ENCODE measurements around the gene CHDH.

The CHDH gene

GRCh38 chr3:53846134-53846850, at the start of gene CHDH, which contains the start of gene IL17RB:
Gene CHDH (minus strand): TSS chr3:53846419. CDS start chr3:53824008, 22,411 bp downstream.
Gene IL17RB (plus strand): TSS chr3:53846568. CDS start chr3:53846589, 21 bp downstream.
- no peak for FAIRE-seq
- peak; percentile 61 for DNase-seq (ENCODE audit: low spot score)

DNA sequence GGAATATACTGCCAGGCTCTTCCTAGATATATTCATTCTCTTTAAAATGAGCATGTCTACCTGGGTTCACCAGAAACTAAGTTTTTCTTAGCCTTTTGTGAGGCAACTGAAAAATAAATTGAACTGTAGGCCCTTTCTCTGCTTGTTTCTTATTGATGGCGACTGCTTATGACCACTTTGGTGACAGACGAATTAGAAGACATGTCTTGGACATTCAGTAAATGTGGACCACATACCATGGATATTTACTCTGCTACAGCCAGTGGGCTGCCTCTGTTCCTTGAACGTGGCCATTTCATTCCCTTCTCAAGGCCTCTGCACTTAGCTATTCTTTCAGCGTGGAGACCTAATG, 46.0 kb upstream of the CHDH start:
- FAIRE-seq, result no peak

GRCh38 chr3:53891497-53892285, 45.5 kb upstream of the CHDH start, which contains the start of gene SELENOK:
Gene SELENOK (minus strand): TSS chr3:53891859.
- peak; percentile 97 for DNase-seq (ENCODE audit: low spot score)

More for the DNA sequence above, 46.0 kb upstream of the CHDH start:
- DNase-seq (ENCODE audit: low spot score), result no peak

DNA sequence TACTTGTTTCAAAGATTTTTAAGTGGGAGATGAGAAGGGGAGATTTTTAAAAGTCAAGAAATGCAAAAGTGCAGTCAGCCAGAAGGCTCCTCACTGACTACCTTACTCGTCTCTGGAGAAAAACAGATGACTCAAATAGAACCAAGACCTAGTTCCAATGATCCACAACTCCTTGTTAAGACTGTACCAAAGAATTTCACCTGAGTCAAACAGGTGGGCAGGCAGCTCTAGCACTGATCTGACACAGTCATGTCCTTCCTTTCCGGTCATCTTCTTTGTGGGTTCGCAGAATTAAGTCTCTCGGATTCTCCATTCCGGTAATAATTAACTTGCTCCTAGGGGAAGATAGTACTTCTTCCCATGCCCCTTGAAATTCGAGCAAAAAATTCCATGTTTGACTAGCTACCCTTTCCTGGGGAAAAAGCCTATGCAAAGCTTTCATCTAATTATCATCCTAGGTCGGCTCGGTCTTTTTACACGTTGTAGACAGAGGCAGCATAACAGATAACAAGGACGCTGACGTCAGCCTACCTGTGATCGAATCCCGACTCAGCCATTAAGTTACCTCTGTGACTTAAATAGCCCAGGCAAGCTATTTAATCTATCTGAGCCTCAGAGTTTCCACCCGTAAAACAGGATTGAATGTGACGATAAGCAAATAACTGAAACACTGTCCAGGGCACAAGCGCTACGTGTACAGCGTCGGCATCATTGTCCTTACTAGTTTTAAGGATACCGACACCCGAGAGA, 44.7 kb upstream of the CHDH start:
- no peak for DNase-seq (ENCODE audit: low spot score)

More at GRCh38 chr3:53891497-53892285, 45.5 kb upstream of the CHDH start, which contains the start of gene SELENOK:
- peak; percentile 82 for FAIRE-seq

GRCh38 chr3:53888232-53888631, 42.0 kb upstream of the CHDH start:
- no peak for FAIRE-seq

More for the DNA sequence above, 44.7 kb upstream of the CHDH start:
- FAIRE-seq, result no peak

GRCh38 chr3:53887446-53887845, 41.2 kb upstream of the CHDH start:
- DNase-seq (ENCODE audit: low spot score), result no peak
- FAIRE-seq, result no peak

More at GRCh38 chr3:53888232-53888631, 42.0 kb upstream of the CHDH start:
- DNase-seq (ENCODE audit: low spot score), result no peak

- FAIRE-seq, result no peak
- DNase-seq (ENCODE audit: low spot score), result no peak
These were observed 39.0 kb upstream of the CHDH start for GRCh38 chr3:53885239-53885638.

DNA sequence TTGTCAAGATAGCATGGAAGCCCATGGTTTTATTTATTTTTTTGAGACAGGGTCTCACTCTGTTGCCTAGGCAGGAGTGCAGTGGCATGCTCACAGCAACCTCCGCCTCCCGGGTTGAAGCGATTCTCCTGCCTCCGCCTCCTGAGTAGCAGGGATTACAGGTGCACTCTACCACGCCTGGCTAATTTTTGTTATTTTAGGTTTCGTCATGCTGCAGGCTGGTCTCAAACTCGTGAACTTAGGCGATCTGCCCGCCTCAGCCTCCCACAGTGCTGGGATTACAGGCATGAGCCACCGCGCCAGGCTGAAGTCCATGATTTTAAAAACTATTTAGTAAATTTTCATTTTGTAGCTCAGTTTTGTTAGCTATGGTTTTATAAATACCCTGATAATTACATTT, 38.4 kb upstream of the CHDH start:
- no peak for DNase-seq (ENCODE audit: low spot score)
- FAIRE-seq, result no peak

GRCh38 chr3:53883008-53883407, 36.8 kb upstream of the CHDH start:
- no peak for DNase-seq (ENCODE audit: low spot score)
- no peak for FAIRE-seq

GRCh38 chr3:53881691-53882593, 35.7 kb upstream of the CHDH start, which contains the start of gene ACTR8:
Gene ACTR8 (minus strand): TSS chr3:53882152. CDS start chr3:53882101, 51 bp downstream.
- DNase-seq (ENCODE audit: low spot score), result peak; percentile 93
- FAIRE-seq, result no peak

- FAIRE-seq, result no peak
- DNase-seq (ENCODE audit: low spot score), result no peak
These were observed 34.5 kb upstream of the CHDH start for GRCh38 chr3:53880396-53881345.

- no peak for FAIRE-seq
- DNase-seq (ENCODE audit: low spot score), result no peak
These were observed 19.7 kb upstream of the CHDH start for GRCh38 chr3:53865732-53866499.

GRCh38 chr3:53863145-53863544, 16.9 kb upstream of the CHDH start:
- DNase-seq (ENCODE audit: low spot score) (no peak), FAIRE-seq (no peak)

DNA sequence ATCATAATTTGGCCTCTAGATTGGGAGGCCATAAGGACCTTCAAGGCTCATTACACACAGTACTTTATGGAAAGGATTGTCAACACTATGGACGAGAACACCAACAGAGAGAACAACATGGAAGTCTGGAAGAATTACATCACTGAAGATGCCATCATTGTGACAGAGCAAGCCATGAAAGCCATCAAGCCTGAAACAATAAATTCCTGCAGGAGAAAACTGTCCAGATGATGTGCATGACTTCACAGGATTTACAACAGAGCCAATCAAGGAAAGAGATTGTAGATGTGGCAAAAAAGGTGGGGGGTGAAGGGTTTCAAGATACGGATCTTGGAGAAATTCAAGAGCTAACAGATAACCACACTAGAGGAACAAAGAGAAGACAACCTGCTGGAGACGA, 16.0 kb upstream of the CHDH start:
- DNase-seq (ENCODE audit: low spot score) (no peak), FAIRE-seq (no peak)

DNA sequence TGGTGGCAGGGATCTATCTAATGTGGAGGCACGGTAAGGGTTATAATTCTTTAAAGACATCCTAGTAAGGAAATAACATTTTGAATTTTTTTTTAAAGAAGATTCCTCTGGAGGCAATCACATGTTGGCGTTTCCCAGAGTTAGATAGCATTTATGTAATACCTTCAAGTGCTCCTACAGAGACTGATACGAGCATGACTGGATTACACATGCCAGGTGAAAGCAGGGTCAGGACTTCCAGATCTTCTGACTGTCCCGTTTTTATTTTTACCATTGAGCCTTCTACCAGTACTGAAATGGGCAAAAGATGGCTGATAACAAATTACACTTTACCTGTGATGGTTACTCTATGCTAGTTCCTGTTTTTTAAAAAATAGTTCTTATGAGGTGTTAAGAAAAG, 14.0 kb upstream of the CHDH start:
- FAIRE-seq, result no peak
- no peak for DNase-seq (ENCODE audit: low spot score)

GRCh38 chr3:53859178-53859577, 13.0 kb upstream of the CHDH start:
- no peak for FAIRE-seq
- DNase-seq (ENCODE audit: low spot score), result no peak

GRCh38 chr3:53858096-53858741, 12.0 kb upstream of the CHDH start:
- FAIRE-seq (no peak), DNase-seq (ENCODE audit: low spot score) (no peak)

GRCh38 chr3:53856964-53857363, 10.7 kb upstream of the CHDH start:
- no peak for DNase-seq (ENCODE audit: low spot score)
- no peak for FAIRE-seq
